K562 (cell line): Measurements from ENCODE around the gene GAL3ST3. TPM values are rescaled to one million over a fixed set of nuclear protein-coding genes. Genes with fewer than 3 reads are reported as not detected.

Experiments
- BRD4 ChIP-seq: fragments of 200-600 bp; sonication (generic); IDR thresholded peaks from 2 replicates; pipeline ENCODE4 v1.6.1; 2017; ENCODE audit warnings: inconsistent platforms
- CHD4 ChIP-seq: fragments of 200-600 bp; sonication (generic); IDR thresholded peaks from 3 replicates; pipeline ENCODE4 v1.6.1; 2012; ENCODE audit warnings: low read depth, mild to moderate bottlenecking, mixed read lengths, low read length, inconsistent platforms; ENCODE audit not compliant: insufficient read depth, insufficient replicate concordance, poor library complexity, severe bottlenecking
- ERF ChIP-seq: fragments of 450-650 bp; formaldehyde crosslinking; IDR thresholded peaks from 2 replicates; pipeline ENCODE4 v1.4.0; 2020; ENCODE audit warnings: mild to moderate bottlenecking, mixed read lengths
- HOXB6 ChIP-seq: fragments of 250-450 bp; sonication (Bioruptor Pico); IDR thresholded peaks from 2 replicates; pipeline ENCODE4 v1.5.1; 2022; ENCODE audit warnings: mild to moderate bottlenecking, borderline replicate concordance
- MTA2 ChIP-seq: fragments of 450-650 bp; IDR thresholded peaks from 2 replicates; pipeline ENCODE4 v1.6.1; 2016; ENCODE audit warnings: low read depth
- MYNN ChIP-seq, 2 experiments: sonication (generic); formaldehyde crosslinking in 1 of 2; IDR thresholded peaks; 2 replicates each; pipeline versions ENCODE4 v1.5.0 to v1.6.1; 2016 to 2020; ENCODE audit warnings: antibody characterized with exemption in 1 of 2, missing genetic modification reagents in 1 of 2
- RAD51 ChIP-seq: fragments of 450-650 bp; IDR thresholded peaks from 2 replicates; pipeline ENCODE4 v1.7.1; 2016; ENCODE audit warnings: low read depth, mild to moderate bottlenecking, borderline replicate concordance
- SP2 ChIP-seq: IDR thresholded peaks from 2 replicates; pipeline ENCODE4 v1.6.1; 2011; ENCODE audit warnings: mild to moderate bottlenecking, low read depth, low read length, moderate library complexity; ENCODE audit not compliant: poor library complexity, severe bottlenecking; ENCODE audit errors: extremely low read depth
- SRSF3 ChIP-seq: fragments of 200-400 bp; formaldehyde crosslinking; IDR thresholded peaks from 2 replicates; pipeline ENCODE4 v1.6.1; 2016; ENCODE audit warnings: mild to moderate bottlenecking, low read length, moderate library complexity; ENCODE audit not compliant: insufficient read depth
- ZNF780A ChIP-seq: fragments of 250-450 bp; sonication (Bioruptor Pico); IDR thresholded peaks from 2 replicates; pipeline ENCODE4 v1.5.0; 2021; ENCODE audit warnings: mild to moderate bottlenecking
- ZNF785 ChIP-seq: fragments of 250-450 bp; sonication (Bioruptor Pico); IDR thresholded peaks from 2 replicates; pipeline ENCODE4 v1.4.0; 2020; ENCODE audit warnings: mild to moderate bottlenecking
- polyA plus RNA-seq, 8 experiments: library from polyadenylated mRNA; depleted of rRNA in 4 of 8; stranded (reverse) in 5 of 8; unstranded in 3 of 8; fragments of >200 nt; fragmentation: Nextera tagmentation in 2 of 8; fragmentation: Illumina TruSeq in 1 of 8; extraction: Ambion mirVana in 2 of 8; extraction: Trizol in 1 of 8; gene quantifications; 2 replicates each; pipeline versions ENCODE4 v1.2.1 to v1.2.3, GENCODE V29; 2011 to 2014; ENCODE audit warnings: inconsistent platforms in 1 of 8, missing spikeins in 1 of 8
- total RNA-seq, 7 experiments: library from RNA; depleted of rRNA in 6 of 7; stranded (reverse); fragments of >200 nt in 6 of 7; fragmentation: Illumina TruSeq in 2 of 7; extraction: Trizol in 2 of 7; gene quantifications; 2 replicates each; pipeline versions ENCODE4 v1.2.1 to v1.2.3, GENCODE V29; 2011 to 2021; ENCODE audit warnings: low replicate concordance in 1 of 7
- TF ChIP-seq, protein P1 (sequence below), 2 experiments: fragments of 450-650 bp in 1 of 2; sonication (generic) in 1 of 2; formaldehyde crosslinking in 1 of 2; IDR thresholded peaks; 2 replicates each; pipeline versions ENCODE4 v1.7.1 to v1.9.0; 2016 to 2022; ENCODE audit warnings: inconsistent platforms in 1 of 2, mild to moderate bottlenecking in 1 of 2, missing genetic modification reagents in 1 of 2
- TF ChIP-seq, protein P2 (sequence below): fragments of 450-650 bp; IDR thresholded peaks from 2 replicates; pipeline ENCODE4 v1.6.1; 2018; ENCODE audit warnings: mild to moderate bottlenecking, low read depth; ENCODE audit not compliant: partially characterized antibody
- TF ChIP-seq, protein P3 (sequence below): fragments of 250-450 bp; sonication (Bioruptor Pico); IDR thresholded peaks from 2 replicates; pipeline ENCODE4 v1.8.0; 2021; ENCODE audit warnings: mild to moderate bottlenecking, moderate library complexity

The GAL3ST3 gene
- total and polyA plus RNA-seq, 9 of the 15 experiments (the other 6 are each of a cell fraction or from before 2014, with no cell fraction given): not detected

DNA sequence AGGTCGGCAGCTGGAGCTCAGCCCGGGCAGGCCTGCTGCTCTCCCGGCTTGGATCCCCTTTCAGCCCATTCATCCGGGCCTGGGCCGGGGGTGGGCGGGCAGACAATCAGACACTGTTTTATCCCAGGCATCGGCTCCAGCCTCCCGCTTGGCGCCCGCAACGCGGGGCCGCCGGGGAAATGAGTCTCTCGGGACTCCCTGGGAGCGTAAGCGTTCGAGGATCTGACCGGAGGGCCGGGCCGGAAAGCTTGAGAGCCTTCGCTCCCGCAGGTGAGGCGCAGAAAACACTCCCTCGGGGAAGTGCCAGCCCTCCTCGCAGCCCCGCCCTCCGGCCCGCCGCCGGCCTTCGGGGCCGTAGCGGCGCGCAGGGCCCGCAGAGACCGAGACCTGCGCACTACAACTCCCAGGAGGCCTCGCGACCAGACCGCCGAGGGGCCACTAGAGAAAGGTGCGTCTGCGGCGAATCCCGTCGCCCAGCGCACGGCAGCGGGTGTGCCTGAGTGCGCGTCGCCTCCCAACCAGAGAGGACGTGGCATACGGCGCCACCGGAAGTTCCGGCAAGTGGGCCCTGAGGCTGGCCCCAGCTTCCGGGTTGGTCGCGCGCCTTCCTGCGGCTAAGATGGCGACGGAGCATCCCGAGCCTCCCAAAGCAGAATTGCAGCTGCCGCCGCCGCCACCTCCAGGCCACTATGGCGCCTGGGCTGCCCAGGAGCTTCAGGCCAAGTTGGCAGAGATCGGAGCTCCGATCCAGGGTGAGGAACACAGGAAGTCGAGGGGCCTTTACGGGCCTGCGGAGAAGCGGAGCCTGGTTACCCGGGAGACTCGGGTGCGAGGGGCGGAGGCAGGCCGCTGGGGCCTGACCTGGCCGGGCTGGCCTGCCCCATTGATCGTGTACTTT is 3.1 kb upstream of the GAL3ST3 start, which contains the start of gene SF3B2 (continued):
- TF ChIP-seq, protein P1, sequence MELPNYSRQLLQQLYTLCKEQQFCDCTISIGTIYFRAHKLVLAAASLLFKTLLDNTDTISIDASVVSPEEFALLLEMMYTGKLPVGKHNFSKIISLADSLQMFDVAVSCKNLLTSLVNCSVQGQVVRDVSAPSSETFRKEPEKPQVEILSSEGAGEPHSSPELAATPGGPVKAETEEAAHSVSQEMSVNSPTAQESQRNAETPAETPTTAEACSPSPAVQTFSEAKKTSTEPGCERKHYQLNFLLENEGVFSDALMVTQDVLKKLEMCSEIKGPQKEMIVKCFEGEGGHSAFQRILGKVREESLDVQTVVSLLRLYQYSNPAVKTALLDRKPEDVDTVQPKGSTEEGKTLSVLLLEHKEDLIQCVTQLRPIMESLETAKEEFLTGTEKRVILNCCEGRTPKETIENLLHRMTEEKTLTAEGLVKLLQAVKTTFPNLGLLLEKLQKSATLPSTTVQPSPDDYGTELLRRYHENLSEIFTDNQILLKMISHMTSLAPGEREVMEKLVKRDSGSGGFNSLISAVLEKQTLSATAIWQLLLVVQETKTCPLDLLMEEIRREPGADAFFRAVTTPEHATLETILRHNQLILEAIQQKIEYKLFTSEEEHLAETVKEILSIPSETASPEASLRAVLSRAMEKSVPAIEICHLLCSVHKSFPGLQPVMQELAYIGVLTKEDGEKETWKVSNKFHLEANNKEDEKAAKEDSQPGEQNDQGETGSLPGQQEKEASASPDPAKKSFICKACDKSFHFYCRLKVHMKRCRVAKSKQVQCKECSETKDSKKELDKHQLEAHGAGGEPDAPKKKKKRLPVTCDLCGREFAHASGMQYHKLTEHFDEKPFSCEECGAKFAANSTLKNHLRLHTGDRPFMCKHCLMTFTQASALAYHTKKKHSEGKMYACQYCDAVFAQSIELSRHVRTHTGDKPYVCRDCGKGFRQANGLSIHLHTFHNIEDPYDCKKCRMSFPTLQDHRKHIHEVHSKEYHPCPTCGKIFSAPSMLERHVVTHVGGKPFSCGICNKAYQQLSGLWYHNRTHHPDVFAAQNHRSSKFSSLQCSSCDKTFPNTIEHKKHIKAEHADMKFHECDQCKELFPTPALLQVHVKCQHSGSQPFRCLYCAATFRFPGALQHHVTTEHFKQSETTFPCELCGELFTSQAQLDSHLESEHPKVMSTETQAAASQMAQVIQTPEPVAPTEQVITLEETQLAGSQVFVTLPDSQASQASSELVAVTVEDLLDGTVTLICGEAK (IDR thresholded peaks at IDR 0.05): peak; percentile 98
- TF ChIP-seq, protein P1 (CRISPR knock-in tag; IDR thresholded peaks at IDR 0.05): no peak
- TF ChIP-seq CHD4: no peak
- TF ChIP-seq SP2: peak; percentile 15
- no peak for TF ChIP-seq HOXB6 (CRISPR knock-in tag)
- TF ChIP-seq ZNF780A (CRISPR knock-in tag): no peak
- TF ChIP-seq RAD51: no peak
- TF ChIP-seq MTA2: no peak
- TF ChIP-seq BRD4: peak; percentile 69; the same call in 1 of the 2 replicates
- TF ChIP-seq SRSF3: no peak
- TF ChIP-seq ZNF785 (CRISPR knock-in tag): no peak
- TF ChIP-seq, protein P2, sequence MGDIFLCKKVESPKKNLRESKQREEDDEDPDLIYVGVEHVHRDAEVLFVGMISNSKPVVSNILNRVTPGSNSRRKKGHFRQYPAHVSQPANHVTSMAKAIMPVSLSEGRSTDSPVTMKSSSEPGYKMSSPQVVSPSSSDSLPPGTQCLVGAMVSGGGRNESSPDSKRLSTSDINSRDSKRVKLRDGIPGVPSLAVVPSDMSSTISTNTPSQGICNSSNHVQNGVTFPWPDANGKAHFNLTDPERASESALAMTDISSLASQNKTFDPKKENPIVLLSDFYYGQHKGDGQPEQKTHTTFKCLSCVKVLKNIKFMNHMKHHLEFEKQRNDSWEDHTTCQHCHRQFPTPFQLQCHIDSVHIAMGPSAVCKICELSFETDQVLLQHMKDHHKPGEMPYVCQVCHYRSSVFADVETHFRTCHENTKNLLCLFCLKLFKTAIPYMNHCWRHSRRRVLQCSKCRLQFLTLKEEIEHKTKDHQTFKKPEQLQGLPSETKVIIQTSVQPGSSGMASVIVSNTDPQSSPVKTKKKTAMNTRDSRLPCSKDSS: no peak
- TF ChIP-seq ERF: 0 out of 2 replicates have a peak, but pooled peaks have one; percentile 25
- no peak for TF ChIP-seq MYNN (IDR thresholded peaks at IDR 0.05)
- no peak for TF ChIP-seq MYNN (CRISPR knock-in tag; IDR thresholded peaks at IDR 0.05)
- TF ChIP-seq, protein P3, sequence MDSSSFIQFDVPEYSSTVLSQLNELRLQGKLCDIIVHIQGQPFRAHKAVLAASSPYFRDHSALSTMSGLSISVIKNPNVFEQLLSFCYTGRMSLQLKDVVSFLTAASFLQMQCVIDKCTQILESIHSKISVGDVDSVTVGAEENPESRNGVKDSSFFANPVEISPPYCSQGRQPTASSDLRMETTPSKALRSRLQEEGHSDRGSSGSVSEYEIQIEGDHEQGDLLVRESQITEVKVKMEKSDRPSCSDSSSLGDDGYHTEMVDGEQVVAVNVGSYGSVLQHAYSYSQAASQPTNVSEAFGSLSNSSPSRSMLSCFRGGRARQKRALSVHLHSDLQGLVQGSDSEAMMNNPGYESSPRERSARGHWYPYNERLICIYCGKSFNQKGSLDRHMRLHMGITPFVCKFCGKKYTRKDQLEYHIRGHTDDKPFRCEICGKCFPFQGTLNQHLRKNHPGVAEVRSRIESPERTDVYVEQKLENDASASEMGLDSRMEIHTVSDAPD (CRISPR knock-in tag): no peak
